Measurements from ENCODE around the gene INPP5A.

INPP5A gene

GRCh38 chr10:132649651-132650360 lies 112.2 kb downstream of the INPP5A start:
- no peak for DNase-seq

- no peak for DNase-seq
Measured at GRCh38 chr10:132650611-132651250, 113.1 kb downstream of the INPP5A start.

GRCh38 chr10:132651511-132652029 lies 114.0 kb downstream of the INPP5A start:
- DNase-seq = no peak

GRCh38 chr10:132652446-132652845 lies 114.9 kb downstream of the INPP5A start:
- DNase-seq = no peak

GRCh38 chr10:132652936-132653590 lies 115.5 kb downstream of the INPP5A start:
- DNase-seq = no peak

- DNase-seq = no peak
Measured at GRCh38 chr10:132653721-132654120, 116.1 kb downstream of the INPP5A start.

- DNase-seq = no peak
Measured at GRCh38 chr10:132654121-132654571, 116.6 kb downstream of the INPP5A start.

GRCh38 chr10:132654708-132655661 lies 117.4 kb downstream of the INPP5A start:
- DNase-seq = peak; percentile 2 to 12

GRCh38 chr10:132655735-132656134 lies 118.1 kb downstream of the INPP5A start:
- DNase-seq = no peak

GRCh38 chr10:132656283-132657126 lies 118.9 kb downstream of the INPP5A start:
- no peak for DNase-seq

GRCh38 chr10:132657127-132657706 lies 119.6 kb downstream of the INPP5A start:
- DNase-seq = no peak

- no peak for DNase-seq
Measured at GRCh38 chr10:132657748-132658147, 120.2 kb downstream of the INPP5A start.

GRCh38 chr10:132658546-132659205 lies 121.1 kb downstream of the INPP5A start:
- no peak for DNase-seq

GRCh38 chr10:132659206-132660091 lies 121.9 kb downstream of the INPP5A start:
- no peak for DNase-seq

GRCh38 chr10:132660385-132660784 lies 122.8 kb downstream of the INPP5A start:
- no peak for DNase-seq

- no peak for DNase-seq
Measured at GRCh38 chr10:132662186-132662920, 124.8 kb downstream of the INPP5A start.

- no peak for DNase-seq
Measured at GRCh38 chr10:132663666-132664365, 126.2 kb downstream of the INPP5A start.

GRCh38 chr10:132664407-132664806 lies 126.8 kb downstream of the INPP5A start:
- DNase-seq = no peak

All from AML-193 (cell line).